GM04504 (cell line): ENCODE data around the gene CDKL5.

Source experiments
- DNase-seq: peaks from one replicate; pipeline ENCODE4 v3.0.0-alpha.2; 2012; ENCODE audit warnings: low read depth

Gene CDKL5

DNA sequence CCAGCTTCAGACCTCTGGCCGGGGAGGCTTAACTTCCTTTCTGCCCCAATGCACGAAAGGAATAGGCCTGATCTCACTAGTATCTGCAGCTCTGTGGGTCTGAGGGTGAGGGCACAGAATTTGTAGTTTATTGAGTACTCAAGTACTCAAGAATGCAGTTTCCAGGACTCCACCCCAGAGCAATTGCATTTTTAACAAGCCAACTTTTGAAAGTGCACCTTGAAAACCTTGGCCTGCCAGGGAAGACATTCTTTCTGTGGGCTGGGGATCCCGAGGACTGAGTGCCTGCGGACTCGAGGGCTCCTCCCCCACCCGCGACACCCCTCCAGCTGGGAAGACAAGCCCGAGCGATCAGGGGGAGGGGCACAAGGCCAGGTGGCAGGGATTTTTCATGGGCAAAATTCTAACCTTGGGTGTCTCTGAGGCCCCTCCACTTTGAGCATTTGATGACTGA, 224.1 kb downstream of the CDKL5 start:
- no peak for DNase-seq

DNA sequence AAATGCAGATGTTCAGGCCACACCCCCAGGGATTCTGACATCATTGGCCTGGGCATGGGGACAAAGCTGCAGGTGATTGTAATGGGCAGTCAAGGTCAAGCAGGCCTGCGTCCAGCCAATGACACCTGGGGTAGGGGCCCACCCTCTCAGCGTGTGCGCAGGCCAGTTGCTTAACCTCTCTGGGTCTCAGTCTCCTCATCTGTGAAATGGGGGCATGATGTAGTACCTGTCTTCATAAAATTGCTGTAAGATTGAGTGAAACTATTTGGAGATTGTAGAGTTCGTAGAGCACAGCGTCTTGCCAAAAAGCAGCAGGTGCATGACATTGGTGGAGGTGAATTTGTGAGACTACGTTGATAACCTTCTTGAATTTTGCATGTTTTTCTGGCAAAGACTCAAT, 225.3 kb downstream of the CDKL5 start:
- no peak for DNase-seq

DNA sequence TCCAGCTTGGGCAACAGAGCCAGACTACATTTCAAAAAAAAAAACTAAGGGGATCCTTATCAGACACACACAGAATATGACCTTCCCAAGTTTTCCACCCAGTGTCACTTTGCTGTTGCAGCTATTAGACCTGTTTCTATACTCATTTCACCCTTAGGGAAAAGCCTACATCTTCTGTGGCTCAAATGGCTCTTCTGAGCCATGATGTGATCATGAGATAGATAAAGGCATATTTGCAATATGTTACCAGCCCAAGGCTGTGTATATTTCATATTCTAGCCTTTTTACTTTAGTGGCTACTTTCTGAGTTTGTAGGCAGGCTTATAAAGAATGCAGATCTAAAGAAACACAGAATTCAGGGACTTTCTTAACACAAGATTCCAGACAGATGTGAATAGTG, 227.2 kb downstream of the CDKL5 start:
- DNase-seq, result no peak

DNA sequence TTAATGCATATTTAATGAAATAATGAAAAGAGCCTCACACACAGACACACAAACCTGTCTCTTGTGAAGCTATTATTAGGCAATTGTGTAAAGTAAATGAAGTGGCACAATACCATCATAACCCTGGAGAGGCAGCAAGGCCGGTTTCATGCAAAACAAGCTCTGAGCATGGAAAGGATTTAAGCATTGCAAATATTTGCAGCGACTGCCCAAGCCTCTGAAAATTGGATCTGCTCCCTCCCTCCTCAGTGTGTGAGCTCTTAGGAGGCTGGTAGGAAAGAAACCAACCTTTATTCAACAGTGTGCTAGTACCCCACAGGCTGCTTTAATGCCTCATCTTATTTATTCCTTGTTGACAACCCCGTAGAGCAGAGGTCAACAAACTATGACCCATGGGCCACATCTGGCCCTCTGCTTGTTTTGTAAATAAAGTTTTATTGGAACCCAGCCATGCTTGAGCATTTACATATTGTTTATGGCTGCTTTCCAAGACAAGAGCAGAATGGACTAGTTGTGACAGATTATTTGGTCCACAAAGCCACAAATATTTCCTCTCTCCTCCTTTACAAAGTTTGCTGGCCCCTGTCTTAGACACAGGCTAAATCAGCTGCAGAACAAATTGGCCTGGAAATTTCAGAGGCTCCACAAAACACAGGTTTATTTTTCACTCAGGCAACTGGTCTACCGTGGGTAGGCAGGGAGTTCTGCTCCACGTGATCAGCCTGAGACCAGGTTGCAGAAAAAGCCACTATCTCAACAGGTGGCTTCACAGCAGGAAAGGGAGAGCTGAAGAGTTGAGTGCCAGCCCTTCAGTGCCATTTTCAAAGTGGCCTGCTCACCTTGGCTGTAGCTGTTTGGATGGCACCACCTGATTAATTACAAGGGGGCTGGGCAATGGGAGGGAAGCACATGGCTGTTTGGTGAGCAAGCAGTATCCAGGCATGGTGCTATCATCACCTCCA, 229.7 kb downstream of the CDKL5 start:
- no peak for DNase-seq

DNA sequence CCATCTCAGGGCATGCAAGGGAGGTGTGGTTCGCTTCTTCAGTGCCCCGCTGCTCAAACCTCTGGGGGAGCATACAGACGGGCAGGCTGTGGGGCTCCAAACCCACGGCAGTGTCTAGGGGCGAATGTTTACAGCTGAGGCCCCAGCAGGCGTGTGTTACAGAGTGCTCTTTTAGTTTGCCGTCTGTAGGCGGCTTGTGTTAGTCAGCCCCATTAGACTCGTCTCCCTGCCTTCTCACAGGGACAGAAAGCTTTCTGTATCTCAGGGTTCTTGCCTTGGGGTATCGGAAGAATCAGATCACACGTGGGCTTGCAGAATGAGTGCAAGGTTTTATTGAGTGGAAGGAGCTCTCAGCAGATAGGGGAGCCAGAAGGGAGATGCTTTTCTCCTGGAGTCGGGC, 235.9 kb downstream of the CDKL5 start:
- DNase-seq, result no peak

DNA sequence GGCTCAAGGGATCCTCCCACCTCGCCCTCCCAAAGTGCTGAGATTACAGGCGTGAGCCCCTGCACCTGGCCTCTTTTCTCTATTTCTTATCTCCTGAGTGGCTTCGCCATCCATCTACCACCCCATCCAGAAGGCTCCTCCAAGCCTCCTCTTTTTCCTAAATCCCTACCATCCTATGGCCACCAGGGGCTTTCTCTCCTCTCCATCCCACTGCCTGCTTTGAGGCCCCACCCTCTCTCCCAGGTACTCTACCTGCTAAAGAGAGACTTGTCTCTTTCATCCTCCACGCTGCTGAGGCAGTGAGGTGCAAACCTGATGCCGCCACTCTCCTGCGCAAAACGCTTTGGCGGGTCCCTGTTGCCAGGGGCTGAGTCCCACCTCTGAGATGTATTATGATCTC, 239.5 kb downstream of the CDKL5 start:
- no peak for DNase-seq

DNA sequence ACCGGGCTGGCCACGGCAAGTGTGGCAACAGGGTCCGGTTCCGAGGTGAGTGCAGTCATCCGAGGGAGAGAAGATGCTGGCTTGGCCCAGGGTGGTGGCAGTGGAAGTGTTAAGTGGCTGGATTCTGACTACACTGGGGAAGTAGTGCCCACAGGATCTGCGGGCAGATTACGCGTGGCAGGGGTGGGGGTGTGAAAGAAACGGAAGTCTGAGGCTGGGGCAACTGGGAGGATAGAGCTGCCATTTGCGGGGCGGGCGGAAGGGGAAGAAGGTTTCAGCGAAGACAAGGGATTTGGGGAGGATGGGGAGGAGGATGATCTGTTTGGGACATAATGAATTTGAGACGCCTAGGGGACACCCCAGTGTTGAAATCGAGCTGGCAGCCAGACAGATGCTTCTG, 241.2 kb downstream of the CDKL5 start:
- no peak for DNase-seq

DNA sequence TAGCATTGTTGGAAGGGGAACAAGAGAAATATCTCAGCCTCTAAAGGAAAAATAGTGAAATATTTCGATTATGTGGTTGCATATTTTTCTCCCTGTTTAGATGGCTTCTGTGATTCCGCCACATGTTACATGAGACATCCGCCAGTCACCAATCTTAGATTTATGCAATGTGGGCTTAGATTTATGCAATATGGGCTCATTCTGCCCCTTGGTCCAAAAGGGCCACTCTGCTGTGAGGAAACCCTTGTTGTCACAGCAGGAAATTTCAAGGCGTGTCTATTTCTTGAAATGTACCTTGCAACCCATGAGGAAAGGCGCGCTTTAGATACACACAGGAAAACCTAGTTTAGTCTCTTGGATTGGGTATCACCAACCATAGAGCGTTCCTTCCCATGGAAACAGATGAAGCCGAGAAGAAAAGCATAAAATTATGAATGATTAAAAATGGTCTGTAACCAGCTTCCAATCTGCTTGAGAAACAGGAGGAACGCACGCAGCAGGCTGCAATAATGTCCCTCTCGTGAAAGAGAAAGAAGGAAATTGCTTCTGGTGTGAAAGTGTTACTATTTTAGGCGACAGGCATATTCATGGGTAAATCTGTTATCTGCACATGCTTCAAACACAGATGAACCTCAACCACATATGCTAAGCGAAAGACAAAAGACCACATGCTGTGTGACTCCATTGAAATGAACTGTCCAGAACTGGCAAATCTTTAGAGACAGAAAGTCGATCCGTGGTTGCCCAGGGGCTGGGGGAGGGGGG, 242.8 kb downstream of the CDKL5 start:
- DNase-seq, result no peak

DNA sequence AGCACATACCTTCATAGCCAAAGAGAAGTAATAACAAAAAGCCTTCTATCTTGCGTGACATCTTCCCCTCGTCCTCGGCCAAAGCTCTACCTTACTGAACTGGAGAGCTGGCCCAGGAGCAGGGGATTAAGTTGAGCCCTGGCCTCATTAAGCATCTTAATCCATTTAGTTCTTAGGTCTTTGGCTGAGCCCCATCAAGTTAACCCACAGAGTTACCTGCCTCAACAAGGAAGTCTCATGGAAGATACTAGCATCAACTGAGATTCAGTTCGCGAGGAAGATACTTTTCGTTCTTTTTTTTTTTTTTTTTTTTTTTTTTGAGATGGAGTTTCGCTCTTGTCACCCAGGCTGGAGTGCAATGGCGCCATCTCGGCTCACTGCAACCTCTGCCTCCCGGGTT, 246.6 kb downstream of the CDKL5 start, which contains the start of gene RS1:
RS1 (minus strand) TSS at position 101 of the 400 bp plus-strand sequence; CDS start at position 61, 40 bp downstream.
- DNase-seq, result no peak

DNA sequence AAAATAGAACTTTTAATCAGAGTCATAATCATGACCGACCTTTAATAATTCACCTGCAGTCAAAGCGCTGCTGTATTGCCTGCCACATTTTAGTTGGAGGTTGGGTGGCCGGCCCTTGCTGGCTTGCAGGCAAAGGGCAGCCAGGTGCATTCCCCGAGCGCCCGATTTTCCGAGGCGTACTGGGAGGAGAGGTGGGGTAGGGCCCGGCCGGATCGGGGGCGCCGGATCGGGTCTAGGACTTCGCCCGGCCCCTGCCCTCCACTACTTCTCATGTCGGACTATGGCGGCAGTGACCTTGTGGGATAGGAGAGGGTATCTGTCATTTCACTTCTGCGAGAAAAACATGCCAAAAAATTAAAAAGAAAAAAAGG, 249.0 kb downstream of the CDKL5 start:
- no peak for DNase-seq

DNA sequence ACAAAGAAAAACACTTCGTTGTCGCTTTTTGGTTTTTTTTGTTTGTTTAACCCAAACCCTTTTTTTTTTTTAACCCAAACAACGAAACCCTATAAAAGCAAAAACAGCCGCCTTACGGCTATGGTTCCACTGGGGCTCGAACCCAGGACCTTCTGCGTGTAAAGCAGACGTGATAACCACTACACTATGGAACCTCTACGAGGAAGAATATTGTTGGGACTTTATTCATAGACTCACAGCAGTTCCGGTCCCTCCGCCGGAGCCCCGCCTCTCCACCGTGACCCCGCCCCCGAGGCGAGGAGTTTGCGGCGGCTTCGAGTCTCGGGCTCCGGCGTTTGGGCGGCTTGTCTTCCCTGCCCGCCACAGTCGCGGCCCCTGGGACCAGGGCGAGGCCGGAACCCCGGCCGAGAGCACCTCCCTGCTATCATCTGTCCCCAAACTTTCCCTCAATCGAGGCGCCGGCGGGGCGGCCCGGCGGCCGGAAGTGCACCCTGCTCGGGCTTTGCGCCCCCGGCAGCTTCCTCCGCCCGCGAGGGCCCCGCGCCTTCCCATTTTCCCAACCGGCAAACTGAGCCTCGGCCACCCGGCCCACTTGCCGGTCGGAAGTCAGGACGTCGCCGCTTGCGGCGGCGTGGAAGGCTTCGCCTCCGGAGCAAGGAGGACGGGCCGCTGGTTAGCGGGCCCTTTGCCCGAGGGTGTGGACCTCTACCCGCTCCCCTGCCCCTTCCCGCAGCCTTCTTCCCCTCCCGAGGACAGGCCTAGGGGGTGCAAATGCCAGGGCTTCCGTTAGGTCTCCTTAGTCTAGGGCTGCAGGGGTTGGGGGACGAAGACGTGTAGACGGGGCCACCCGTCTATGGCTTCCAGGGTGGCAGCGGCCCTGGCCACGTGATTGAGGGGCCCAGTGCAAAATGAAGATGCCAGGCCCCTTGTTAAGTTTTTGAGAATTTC, 249.7 kb downstream of the CDKL5 start:
- DNase-seq, result peak; percentile 35

DNA sequence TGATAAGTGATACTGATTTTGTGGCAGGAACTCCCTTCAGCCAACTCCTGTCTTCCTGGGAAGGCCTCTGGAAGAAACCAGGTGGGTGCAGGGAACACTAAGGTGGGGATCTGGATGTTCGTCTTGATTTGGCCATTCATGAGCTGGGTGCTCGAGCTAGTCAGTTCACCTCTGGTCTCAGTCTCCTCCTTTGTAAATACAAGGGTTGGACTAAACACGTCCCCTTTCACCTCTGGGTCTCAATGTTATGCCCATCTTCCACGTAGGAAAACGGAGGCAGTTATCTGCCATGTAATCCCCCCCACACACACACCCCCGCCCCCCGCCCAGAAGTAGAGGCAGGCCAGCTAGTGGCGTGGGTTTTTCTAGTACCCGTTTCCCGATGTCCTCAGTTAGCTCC, 250.6 kb downstream of the CDKL5 start:
- no peak for DNase-seq

DNA sequence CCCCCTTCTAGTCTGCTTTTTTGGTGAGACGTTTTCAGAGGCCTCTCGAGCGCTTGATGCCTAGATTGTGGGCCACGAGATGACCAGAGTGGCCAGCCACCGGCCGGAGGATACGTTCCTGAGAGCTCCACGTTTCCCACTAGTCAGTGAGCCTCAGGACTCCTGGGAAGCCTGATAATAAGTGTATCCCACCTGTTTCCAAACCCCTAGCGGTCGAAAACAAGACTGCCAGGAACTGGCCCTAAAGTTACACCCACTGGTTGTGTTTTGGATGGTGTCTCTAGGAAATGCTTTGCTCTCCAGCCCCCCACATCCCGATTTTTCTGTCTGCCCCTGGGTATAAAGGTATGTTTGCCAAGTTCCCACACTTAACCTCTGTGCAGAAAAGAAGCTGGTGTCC, 251.1 kb downstream of the CDKL5 start:
- DNase-seq, result no peak

DNA sequence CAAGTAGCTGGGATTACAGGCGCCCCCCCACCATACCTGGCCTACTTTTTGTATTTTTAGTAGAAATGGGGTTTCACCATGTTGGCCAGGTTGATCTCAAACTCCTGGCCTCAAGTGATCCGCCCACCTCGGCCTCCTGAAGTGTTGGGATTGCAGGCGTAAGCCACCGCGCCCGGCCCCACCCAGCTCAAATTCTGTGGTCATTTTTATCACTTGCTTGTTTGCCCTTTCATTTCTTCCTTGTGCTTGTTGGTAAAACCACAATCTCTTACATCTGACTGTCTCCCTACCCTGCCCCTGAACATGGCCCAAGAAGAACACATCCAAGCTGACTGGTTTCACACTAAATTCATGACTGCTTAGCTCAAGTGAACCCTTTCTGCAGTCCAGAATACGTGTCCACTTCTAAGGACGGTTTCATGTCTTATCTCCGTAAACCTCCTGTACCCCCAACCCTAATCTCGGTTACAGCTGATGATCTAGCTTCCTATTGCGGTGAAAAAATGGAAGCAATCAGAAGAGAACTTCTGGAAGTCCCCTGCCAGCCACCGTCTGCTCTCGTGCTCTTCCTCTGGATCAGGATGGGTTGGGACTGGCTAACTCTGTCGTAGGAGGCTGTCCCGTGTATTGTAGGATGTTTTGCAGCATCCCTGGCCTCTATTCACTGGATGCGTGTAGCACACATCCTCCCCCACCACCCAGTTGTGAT, 251.9 kb downstream of the CDKL5 start:
- no peak for DNase-seq

DNA sequence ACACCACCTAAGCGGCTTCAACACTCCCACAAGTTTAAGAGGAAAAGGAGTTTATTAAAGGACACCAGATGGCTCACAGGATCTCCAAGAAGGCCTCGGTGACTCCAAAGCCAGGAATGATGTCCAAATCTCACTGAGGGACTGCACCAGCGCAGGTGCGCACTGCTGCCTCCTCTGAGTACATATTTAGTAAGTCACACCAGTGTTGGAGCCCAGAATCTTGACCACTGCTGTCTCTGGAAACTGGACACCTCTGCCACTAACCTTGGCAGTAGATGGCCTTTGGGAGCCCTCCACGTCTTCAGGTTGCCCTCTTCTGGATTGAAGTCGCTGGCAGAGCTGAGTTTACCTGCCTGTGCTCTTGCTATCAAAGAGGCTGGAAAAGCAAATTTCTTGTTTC, 256.6 kb downstream of the CDKL5 start:
- DNase-seq, result no peak

DNA sequence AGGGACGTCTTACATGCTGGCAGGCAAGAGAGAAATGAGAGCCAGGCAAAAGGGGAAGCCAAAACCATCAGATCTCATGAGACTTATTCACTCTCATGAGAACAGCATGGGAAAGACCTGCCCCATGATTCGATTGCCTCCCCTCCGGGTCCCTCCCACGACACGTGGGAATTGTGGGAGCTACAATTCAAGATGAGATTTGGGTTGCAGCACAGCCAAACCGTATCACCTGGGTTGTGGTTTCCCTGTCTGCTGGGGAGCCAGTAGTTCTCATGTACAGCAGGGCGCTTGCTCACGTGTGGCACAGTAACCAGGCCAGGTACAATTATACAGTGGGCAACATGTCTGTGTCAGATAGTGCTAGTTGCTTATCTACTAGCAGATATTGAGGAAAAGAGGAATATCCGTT, 257.6 kb downstream of the CDKL5 start:
- no peak for DNase-seq

DNA sequence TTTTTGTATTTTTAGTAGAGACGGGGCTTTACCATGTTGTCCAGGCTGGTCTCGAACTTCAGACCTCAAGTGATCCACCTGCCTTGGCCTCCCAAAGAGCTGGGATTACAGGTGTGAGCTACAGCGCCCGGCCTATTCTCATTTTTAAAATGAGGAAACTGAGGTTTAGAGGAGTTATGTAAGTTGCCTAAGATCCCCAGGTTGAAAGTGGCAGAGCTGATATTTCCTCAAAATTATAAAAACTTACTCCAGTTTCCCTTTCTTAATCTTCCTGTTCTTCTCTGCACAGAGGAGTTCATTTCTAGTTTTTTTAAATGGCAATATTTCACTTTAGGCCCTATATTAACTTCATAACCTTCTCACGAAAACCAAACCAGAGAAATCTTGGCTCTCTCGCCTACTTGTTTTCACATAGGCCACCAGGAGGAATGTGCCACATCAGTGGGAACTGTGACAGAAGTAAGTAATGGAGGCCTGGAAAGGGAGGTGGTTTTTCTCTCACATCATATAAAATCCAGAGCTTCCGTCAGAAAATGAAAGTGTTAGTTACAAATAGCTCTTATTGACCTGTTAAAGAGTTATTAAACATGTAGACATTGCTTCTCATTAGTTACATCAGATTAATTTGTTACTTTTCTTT, 262.6 kb downstream of the CDKL5 start:
- DNase-seq, result no peak

DNA sequence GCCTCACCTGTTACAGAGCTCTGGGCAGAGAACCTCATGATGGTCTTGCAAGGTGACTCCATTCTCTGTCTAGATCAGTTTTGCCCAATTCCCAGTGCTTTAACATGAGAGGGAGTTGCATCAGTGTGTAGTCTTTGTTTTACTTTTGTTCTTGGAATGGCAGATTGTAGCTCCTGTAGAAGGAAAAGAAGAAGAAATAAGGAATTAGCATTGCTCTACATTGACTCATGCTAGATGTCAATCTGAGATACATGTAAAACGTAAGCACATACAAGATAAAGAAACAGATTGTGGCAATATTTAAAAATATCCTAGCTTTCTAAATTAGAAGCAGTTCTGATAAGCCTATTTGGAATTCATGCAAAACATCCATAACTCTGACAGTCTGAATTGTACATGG, 266.0 kb downstream of the CDKL5 start:
- no peak for DNase-seq

DNA sequence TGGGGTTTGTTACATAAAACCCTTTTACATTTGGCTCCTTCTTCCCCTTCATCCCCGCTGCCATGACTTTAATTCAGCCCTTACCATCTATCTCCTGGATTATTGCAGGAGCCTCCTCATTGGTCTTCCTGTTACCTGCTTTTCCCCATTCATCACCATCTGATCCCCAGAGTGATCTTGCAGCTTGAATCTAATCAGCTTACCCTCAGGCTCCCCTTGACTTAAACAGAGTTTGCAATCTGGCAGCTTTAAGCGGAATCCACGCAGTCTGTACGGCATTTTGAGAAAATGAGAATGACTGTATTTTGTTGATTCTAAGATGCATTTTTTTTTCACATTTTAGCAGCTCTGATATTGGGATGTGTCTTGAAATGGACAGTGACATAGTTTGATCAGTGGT, 267.1 kb downstream of the CDKL5 start:
- DNase-seq, result no peak

DNA sequence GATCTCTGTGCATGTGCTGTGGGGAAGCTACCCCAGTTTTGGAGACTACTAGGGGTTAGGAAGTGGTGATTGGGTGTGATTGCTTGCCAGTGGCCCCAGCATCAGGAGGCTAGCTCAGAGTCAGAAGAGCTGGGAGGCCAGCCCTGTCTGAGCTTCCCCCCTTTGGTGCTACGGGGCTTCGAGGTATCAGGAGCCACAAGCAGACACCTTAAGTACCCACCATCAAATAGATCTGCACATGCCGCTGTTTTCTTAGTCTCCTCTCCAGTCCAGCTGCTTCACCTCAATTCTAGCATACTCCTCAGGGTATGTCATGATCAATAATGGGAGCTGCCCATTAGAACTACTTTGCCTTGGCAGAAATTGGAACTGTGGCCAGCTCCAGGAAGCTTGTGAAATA, 271.2 kb downstream of the CDKL5 start:
- no peak for DNase-seq
